Activated CD4-positive, alpha-beta memory T cell treated with anti-CD3 and anti-CD28 coated beads for 36 hours (primary cell): Measurements from ENCODE around the gene MYBPC2. TPM values are rescaled to one million over a fixed set of nuclear protein-coding genes. Genes with fewer than 3 reads are reported as not detected.

Experiments
- CTCF ChIA-PET: fragments of 350-600 bp; sonication (Branson Sonifier 250); formaldehyde crosslinking; loops from one replicate; lab custom pipeline; 2021; ENCODE audit warnings: antibody characterized with exemption, inconsistent platforms; lab: Charles Lee
- POLR2A ChIA-PET: fragments of 350-600 bp; sonication (Branson Sonifier 250); formaldehyde crosslinking; loops from one replicate; lab custom pipeline; 2021; ENCODE audit warnings: antibody characterized with exemption; lab: Charles Lee
- DNase-seq: peaks from one replicate; pipeline ENCODE4 v3.0.0-alpha.2; 2020
- H3K27ac Mint-ChIP-seq: one replicate; pipeline ENCODE4 v1.8.0; 2021; ENCODE audit warnings: mixed read lengths
- H3K27me3 Mint-ChIP-seq: one replicate; pipeline ENCODE4 v1.8.0; 2021; ENCODE audit warnings: mixed read lengths
- H3K36me3 Mint-ChIP-seq: one replicate; pipeline ENCODE4 v1.8.0; 2021; ENCODE audit warnings: mixed read lengths
- H3K4me1 Mint-ChIP-seq: one replicate; pipeline ENCODE4 v1.8.0; 2021; ENCODE audit warnings: low read depth, mixed read lengths
- H3K4me3 Mint-ChIP-seq: one replicate; pipeline ENCODE4 v1.8.0; 2021; ENCODE audit warnings: mild to moderate bottlenecking, mixed read lengths
- H3K9me3 Mint-ChIP-seq: one replicate; pipeline ENCODE4 v1.8.0; 2021; ENCODE audit warnings: mixed read lengths
- intact Hi-C: fragments of 100-400 bp; cut with micrococcal nuclease; formaldehyde crosslinking; loops from one replicate; pipeline ENCODE4 v1.15.1; 2023
- total RNA-seq, 2 experiments: library from RNA; stranded (reverse); gene quantifications; one replicate each; pipeline ENCODE4 v1.2.3, GENCODE V29; 2021

MYBPC2 gene
- total RNA-seq, 2 experiments from 2014 or later: 0.38 to 0.94 TPM

GRCh38 chr19:50512112-50512998 lies 79.7 kb downstream of the MYBPC2 start:
- Mint-ChIP-seq H3K9me3 (no peaks in the 10 kb centered on the region), H3K27me3 (peaks cover 5% of the 10 kb centered on the region), H3K4me3 (no peak overlapping the region), H3K36me3 (peaks cover 3% of the 10 kb centered on the region), H3K27ac (no peak overlapping the region), H3K4me1 (peaks cover 18% of the 10 kb centered on the region)
- no peak for DNase-seq
- ChIA-PET POLR2A (interaction anchor here (1.0 to 1.6 kb wide), 2 partner anchors 10 to 36 kb away, joined by 3 to 4 read pairs; partner anchors contain the start of genes EMC10 and GARIN5A), CTCF (interaction anchor here (0.9 to 2.2 kb wide), 2 partner anchors 26 to 44 kb away, joined by 5 to 9 read pairs; no protein-coding TSS in a partner anchor)
- intact Hi-C loops: no loop called here

GRCh38 chr19:50512999-50513745 lies 80.5 kb downstream of the MYBPC2 start:
- intact Hi-C loops: no loop called here
- Mint-ChIP-seq H3K27ac (no peak overlapping the region), H3K4me1 (peaks cover 18% of the 10 kb centered on the region), H3K4me3 (no peak overlapping the region), H3K36me3 (peaks cover 3% of the 10 kb centered on the region), H3K9me3 (no peaks in the 10 kb centered on the region), H3K27me3 (peaks cover 5% of the 10 kb centered on the region)
- POLR2A ChIA-PET: no interaction called here
- no peak for DNase-seq
- CTCF ChIA-PET: no interaction called here

DNA sequence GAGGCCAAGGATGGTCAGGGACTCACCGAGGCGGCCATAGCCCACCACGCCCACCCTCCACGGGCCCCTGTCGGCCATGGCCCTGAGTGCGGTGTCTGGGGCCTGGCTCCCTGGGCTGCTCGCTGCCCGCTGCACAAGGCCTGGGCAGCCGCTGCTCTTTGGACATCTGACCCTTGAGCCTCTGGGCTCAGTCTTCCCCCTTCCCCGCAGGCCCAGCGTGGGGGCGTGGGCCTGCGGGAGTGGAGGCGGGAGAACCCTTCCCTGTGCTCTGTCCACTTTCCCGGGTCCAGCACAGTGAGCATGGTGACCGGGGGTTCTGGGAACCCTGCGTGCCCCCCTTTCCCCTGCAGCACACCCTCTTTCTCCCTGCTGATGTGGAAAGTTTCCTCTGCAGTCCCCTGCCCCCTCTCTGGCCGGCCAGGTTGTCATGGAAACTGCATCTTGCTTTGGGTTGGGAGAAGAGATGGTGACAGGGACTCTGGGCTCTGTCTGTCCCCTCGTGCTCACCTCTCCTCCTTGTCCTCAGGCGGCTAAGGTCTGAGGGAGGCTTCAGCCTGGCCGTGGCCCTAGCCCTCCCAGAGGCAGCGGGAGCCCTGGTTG lies 81.2 kb downstream of the MYBPC2 start, which contains the start of gene ASPDH:
Gene ASPDH, minus strand, starts transcription at position 168 of the 600 bp plus-strand sequence. Its CDS starts 90 bp downstream, at position 78.
- Mint-ChIP-seq H3K36me3 (peaks cover 3% of the 10 kb centered on the region), H3K27ac (no peak within 1 kb of the TSS), H3K27me3 (peaks cover 6% of the 10 kb centered on the region), H3K4me1 (peaks cover 18% of the 10 kb centered on the region), H3K4me3 (no peak within 1 kb of the TSS), H3K9me3 (no peaks in the 10 kb centered on the region)
- intact Hi-C loops: no loop called here
- ChIA-PET CTCF (no interaction called here), POLR2A (no interaction called here)
- DNase-seq: no peak

GRCh38 chr19:50514346-50515167 lies 81.9 kb downstream of the MYBPC2 start:
- ChIA-PET CTCF (no interaction called here), POLR2A (no interaction called here)
- Mint-ChIP-seq H3K36me3 (no peaks in the 10 kb centered on the region), H3K27me3 (peaks cover 6% of the 10 kb centered on the region), H3K4me3 (no peak overlapping the region), H3K27ac (no peak overlapping the region), H3K9me3 (no peaks in the 10 kb centered on the region), H3K4me1 (peaks cover 14% of the 10 kb centered on the region)
- intact Hi-C loops: no loop called here
- no peak for DNase-seq

- CTCF ChIA-PET: no interaction called here
- Mint-ChIP-seq H3K4me3 (no peak overlapping the region), H3K9me3 (no peaks in the 10 kb centered on the region), H3K27me3 (peaks cover 6% of the 10 kb centered on the region), H3K27ac (no peak overlapping the region), H3K36me3 (no peaks in the 10 kb centered on the region), H3K4me1 (peaks cover 14% of the 10 kb centered on the region)
- DNase-seq: no peak
- POLR2A ChIA-PET: no interaction called here
- intact Hi-C loops: no loop called here
Observed at GRCh38 chr19:50515168-50515561, 82.5 kb downstream of the MYBPC2 start.

Other genes with a start within 250 kb of the MYBPC2 start
- not detected for gene MYH14, start 229.3 kb upstream of the MYBPC2 start, total RNA-seq
- gene KCNC3, start 103.5 kb upstream of the MYBPC2 start, total RNA-seq: 1 to 10 TPM; 5.4 to 6.2 TPM
- gene NAPSA, start 67.3 kb upstream of the MYBPC2 start, total RNA-seq: 10 to 100 TPM; 88.8 to 99.8 TPM
- 10 to 100 TPM; 73.9 to 75.6 TPM for gene NR1H2, start 56.4 kb upstream of the MYBPC2 start, total RNA-seq
- 100 to 1,000 TPM; 190 to 191 TPM for gene POLD1, start 48.5 kb upstream of the MYBPC2 start, total RNA-seq
- under 1 TPM; 0.45 to 0.80 TPM for gene SPIB, start 14.0 kb upstream of the MYBPC2 start, total RNA-seq
- 10 to 100 TPM; 37.5 to 37.6 TPM for gene EMC10, start 43.6 kb downstream of the MYBPC2 start, total RNA-seq
- gene GARIN5A, start 44.0 kb downstream of the MYBPC2 start, total RNA-seq: under 1 TPM; 0.77 to 0.88 TPM
- 10 to 100 TPM; 29.5 to 36.2 TPM for gene JOSD2, start 78.3 kb downstream of the MYBPC2 start, total RNA-seq
- not detected for gene ASPDH, start 81.0 kb downstream of the MYBPC2 start, total RNA-seq
- not detected for gene LRRC4B, start 135.5 kb downstream of the MYBPC2 start, total RNA-seq
- gene SYT3, start 207.0 kb downstream of the MYBPC2 start, total RNA-seq: not detected
- gene C19orf81, start 216.6 kb downstream of the MYBPC2 start, total RNA-seq: under 1 TPM in 1 of 2 experiments, not detected in 1; 0.69 TPM